ENCODE results near the gene CCDC9. TPM values are rescaled to one million over a fixed set of nuclear protein-coding genes. Genes with fewer than 3 reads are reported as not detected.
"Not testable (repeated sequence)": the region's sequence is repeated elsewhere in the genome, so short reads cannot be mapped to it uniquely, and the experiment has no call there.

CCDC9 gene
- total RNA-seq, 1 donor from 2014 or later, result 14.6 TPM

DNA sequence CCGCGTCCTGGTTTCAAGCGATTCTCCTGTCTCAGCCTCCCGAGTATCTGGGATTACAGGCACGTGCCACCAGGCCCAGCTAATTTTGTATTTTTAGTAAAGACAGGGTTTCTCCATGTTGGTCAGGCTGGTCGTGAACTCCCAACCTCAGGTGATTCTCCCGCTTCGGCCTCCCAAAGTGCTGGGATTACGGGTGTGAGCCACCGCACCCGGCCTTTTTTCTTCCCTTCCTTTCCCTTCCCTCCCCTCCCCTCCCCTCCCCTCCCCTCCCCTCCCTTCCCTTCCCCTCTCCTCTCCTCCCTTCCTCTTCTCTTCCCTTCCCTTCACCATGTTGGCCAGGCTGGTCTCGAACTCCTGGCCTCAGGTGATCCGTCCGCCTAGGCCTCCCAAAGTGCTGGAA, 44.5 kb downstream of the CCDC9 start:
- ATAC-seq, result not testable (repeated sequence)

DNA sequence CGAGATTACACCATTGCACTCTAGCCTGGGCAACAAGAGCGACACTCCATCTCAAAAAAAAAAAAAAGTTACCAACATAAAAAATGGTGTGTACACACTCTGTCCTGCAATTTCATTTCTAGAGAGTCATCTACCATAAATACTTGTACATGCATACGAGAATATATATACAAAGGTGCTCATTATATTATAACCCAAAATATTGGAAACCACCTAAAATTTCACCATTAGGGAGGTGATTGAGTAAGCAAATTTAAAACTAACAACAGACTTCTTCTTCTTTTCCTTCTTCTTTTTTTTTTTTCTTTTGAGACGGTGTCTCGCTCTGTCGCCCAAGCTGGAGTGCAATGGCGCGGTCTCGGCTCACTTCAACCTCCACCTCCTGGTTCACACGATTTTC, 45.9 kb downstream of the CCDC9 start:
- ATAC-seq, result no peak

DNA sequence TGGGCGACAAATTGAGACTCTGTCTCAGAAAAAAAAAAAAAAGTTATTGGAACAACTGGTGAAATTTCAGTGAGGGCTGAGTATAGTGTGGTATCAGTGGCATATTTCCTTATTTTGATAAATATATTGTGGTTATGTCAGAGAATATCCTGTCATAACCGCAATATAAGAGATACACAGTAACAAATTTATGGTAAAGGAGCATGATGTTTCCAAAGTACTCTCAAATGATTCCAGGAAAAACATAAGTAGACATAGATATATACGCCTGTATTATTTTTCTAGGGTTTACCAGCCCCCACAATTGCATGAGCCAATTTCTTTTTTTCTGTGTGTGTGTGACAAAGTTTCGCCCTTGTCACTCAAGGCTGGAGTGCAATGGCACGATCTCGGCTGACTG, 47.6 kb downstream of the CCDC9 start:
- ATAC-seq, result no peak

DNA sequence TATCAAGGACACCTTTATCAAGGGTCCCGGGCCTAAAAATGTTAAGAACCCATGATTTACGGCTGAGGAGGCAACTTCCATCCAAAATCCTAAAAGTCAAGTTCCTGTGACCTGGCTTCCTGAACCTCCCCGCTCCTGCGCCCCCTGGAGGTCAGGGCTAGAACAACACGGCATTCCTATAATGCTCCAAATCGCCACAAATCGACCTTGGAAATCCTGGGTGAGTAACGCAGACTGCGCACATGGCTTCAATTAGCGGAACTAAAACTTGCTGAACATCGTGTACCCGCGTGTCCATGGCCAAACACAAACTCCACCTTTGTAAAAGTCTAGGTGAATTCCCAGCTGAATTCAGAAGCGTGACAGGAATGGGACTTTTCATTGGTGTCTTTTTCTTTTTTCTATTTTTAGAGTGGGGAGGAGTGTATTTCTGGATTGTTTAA, 49.0 kb downstream of the CCDC9 start:
- ATAC-seq, result peak; percentile 72

DNA sequence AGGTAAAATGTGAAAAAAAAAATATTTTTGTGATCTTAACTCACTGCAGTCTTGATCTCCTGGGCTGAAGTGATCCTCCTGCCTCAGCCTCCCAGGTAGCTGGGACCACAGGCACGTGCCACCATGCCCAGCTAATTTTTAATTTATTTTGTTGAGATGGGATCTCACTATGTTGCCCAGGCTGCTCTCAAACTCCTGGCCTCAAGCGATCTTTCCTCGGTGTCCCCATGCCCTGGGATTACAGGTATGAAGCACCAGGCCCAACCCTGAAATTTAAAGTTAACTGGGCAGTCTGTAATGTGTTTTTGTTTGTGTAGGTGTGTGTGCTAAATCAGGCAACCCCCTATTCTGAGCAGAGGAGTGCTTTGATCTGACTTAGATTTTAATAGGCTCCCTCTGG, 50.0 kb downstream of the CCDC9 start:
- ATAC-seq, result no peak

DNA sequence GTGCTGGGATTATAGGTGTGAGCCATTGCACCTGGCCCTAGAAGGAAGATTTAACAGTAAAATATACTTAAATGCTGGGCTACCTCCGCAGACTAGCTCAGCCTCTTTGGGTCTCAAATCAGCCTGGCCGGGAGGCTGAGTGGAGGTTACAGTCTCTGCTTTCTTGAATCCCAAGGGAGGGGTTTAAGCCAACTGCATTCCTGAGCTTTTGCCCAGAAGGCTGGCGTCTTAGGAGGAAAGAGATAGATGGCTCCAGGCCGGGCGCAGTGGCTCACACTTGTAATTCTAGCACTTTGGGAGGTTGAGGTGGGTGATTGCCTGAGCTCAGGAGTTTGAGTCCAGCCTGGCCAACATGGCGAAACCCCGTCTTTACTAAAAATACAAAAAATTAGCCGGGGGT, 52.7 kb downstream of the CCDC9 start:
- no peak for ATAC-seq

DNA sequence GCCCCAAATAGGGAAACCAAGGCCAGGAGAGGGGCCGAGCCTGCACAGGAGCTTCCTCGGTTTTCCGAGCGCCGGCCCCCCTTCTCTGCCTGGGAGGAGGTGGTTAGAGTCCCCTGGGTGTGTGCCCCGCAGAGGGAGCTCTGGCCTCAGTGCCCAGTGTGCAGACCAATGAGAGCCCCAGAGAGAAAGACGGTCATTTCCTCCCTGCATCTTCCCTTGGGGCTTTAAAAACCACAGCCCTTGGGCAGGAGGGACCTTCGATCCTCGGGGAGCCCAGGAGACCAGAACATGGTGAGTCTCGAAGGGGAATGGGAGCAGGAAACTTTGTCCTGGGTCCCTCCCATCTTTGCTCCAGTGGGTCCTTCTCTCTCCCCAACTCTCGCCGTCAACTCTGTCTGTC, 53.3 kb downstream of the CCDC9 start, which contains the start of gene C5AR1:
Gene C5AR1, plus strand, starts transcription at position 254 of the 400 bp plus-strand sequence. Its CDS starts 35 bp downstream, at position 289.
- no peak for ATAC-seq

DNA sequence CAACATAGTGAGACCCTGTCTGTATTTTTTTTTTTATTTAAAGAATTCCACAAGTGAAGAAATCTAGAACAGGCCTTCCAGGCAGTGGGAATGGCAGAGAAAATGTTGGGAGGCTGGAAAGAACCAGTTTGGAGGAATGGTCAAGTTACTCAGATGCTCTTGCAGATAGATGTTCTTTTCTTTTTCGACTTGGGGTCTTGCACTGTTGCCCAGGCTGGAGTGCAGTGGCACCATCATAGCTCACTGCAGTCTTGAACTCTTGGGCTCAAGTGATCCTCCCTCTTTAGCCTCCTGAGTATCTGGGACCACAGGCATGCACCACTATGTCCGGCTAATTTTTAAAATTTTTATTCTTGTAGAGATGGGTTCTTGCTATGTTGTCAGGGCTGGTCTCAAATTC, 54.0 kb downstream of the CCDC9 start:
- no peak for ATAC-seq

DNA sequence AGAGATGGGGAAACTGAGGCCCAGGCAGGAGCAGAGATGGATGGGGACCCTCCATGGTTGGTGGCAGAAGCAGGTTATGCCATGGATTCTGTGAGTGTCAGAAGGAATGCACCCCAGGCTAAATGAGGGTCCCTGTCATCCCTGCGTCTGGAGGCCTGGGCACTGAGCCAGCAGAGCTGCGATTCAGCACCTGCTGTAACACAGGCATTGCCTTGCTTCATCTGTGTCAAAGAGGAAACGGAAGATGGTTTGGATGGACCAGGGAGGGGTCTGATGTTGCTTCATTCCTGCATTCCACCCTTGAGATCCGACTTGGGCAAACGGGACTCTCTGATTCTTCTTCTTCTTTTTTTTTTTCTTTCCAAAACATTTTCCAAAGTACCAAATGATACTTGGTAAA, 54.5 kb downstream of the CCDC9 start:
- ATAC-seq, result no peak

DNA sequence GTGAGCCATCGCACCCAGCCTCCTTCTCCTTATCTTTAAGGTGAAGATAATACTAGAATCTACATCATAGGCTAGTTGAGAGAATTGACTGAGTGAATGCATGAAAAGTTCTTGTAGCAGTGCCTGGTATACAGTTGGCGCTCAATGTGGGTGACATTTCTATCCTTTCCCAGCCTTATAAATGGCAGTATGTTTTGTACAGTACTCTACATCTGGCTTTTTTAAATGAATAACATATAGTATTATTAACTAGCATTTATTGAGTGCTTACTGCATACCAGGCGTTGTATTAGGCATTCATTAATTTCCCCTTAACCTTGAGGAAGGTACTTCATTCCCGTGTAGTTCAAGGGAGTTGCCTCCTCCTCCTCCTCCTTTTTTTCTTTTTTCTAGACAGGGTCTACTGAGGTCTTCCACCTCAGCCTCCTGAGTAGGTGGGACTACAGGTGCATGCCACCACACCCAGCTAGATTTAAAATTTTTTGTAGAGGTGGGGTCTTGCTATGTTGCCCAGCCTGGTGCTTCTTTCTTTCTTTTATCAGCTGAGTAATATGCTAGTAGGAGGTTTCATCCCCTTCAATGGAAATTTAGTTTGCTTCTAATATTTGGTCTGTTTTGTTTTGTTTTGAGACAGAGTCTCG, 56.2 kb downstream of the CCDC9 start:
- ATAC-seq, result no peak

DNA sequence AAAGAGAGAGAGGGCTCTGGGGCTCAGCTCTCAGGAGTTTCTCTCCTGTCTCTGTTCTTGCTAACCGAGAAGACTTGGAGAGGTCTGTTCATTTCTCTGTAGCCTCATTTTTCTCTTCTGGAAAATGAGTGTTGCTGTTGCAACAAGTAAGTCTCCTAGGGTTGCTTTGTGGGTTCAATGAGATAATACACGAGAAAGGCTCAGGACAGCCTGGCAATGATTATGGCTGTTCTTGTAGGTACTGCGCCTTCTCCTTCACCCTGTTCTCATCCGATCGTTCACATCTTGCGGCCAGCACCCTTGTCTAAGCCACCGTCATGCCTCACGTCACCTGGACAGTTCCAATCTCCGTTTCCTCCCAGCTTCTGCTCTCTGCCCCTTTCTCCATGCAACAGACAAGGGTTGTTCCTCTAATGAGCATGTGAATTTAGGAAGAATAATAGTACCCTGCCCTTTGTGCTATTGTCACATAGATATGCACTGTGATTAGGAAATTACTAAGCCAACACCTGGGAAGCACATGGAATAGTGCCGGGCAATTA, 57.5 kb downstream of the CCDC9 start:
- no peak for ATAC-seq

DNA sequence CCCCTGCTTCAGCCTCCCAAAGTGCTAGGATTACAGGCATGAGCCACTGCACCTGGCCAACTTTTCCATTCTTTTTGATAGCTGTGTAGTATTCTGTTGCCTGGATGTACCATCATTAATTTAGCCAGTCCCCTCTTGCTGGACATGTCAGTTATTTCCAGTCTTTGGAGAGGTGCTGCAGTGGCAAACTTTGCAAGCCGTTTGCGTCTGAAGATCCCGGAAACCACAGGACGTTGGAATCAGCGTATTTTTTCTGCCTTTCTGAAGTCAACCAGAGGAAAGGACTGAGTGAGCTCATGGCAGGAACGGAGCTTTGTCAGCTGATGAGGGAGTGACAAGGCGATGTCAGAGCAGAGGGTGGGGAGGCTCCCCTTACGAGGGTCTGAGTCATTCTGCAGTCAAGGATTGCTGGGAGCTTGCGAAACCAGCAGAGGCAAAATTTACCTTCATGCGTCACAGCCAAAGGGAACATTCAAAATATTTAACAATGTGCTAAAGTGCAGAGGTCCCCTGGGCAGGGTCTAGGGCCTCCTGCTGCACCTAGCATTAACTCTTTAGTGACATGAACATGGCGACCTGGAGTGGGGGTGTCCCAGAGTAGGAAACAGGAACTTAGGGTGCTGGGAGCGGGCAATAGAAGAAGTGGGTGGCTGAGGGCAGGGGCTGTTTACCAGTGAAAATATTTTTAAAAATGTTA, 58.9 kb downstream of the CCDC9 start:
- peak; percentile 98 for ATAC-seq

DNA sequence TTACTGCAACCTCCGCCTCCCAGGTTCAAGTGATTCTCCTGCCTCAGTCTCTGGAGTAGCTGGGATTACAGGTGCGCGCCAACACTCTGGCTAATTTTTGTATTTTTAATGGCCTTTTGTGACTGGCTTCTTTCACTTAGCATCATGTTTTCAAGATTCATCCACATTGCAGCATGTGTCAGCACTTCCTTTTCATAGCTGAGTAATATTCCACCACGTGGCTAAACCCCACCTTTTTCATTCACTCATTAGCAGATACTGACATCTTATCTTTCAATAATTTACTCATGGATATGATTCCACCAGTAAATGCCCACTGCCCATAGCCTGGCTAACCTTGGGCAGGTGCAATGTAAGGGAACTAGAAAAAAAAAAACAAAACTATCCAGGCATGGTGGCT, 60.2 kb downstream of the CCDC9 start:
- ATAC-seq, result no peak

DNA sequence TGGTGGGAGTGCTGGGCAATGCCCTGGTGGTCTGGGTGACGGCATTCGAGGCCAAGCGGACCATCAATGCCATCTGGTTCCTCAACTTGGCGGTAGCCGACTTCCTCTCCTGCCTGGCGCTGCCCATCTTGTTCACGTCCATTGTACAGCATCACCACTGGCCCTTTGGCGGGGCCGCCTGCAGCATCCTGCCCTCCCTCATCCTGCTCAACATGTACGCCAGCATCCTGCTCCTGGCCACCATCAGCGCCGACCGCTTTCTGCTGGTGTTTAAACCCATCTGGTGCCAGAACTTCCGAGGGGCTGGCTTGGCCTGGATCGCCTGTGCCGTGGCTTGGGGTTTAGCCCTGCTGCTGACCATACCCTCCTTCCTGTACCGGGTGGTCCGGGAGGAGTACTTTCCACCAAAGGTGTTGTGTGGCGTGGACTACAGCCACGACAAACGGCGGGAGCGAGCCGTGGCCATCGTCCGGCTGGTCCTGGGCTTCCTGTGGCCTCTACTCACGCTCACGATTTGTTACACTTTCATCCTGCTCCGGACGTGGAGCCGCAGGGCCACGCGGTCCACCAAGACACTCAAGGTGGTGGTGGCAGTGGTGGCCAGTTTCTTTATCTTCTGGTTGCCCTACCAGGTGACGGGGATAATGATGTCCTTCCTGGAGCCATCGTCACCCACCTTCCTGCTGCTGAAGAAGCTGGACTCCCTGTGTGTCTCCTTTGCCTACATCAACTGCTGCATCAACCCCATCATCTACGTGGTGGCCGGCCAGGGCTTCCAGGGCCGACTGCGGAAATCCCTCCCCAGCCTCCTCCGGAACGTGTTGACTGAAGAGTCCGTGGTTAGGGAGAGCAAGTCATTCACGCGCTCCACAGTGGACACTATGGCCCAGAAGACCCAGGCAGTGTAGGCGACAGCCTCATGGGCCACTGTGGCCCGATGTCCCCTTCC, 63.9 kb downstream of the CCDC9 start:
- no peak for ATAC-seq

Other genes starting within 250 kb of the CCDC9 start
- gene NPAS1, start 236.7 kb upstream of the CCDC9 start, total RNA-seq, result 0.52 TPM
- gene TMEM160, start 207.9 kb upstream of the CCDC9 start, total RNA-seq, result 34.5 TPM
- 28.1 TPM for gene ZC3H4, start 142.7 kb upstream of the CCDC9 start, total RNA-seq
- gene SAE1, start 125.7 kb upstream of the CCDC9 start, total RNA-seq, result 53.2 TPM
- 1.6 TPM for gene BBC3, start 25.3 kb upstream of the CCDC9 start, total RNA-seq
- 7.3 TPM for gene INAFM1, start 18.4 kb downstream of the CCDC9 start, total RNA-seq
- gene C5AR1, start 53.3 kb downstream of the CCDC9 start, total RNA-seq, result 1.1 TPM
- 1.7 TPM for gene C5AR2, start 75.7 kb downstream of the CCDC9 start, total RNA-seq
- gene DHX34, start 92.8 kb downstream of the CCDC9 start, total RNA-seq, result 7.9 TPM
- 0.64 TPM for gene MEIS3, start 163.0 kb downstream of the CCDC9 start, total RNA-seq
- gene SLC8A2, start 215.4 kb downstream of the CCDC9 start, total RNA-seq, result 0.12 TPM
- gene KPTN, start 227.7 kb downstream of the CCDC9 start, total RNA-seq, result 9.8 TPM

All from esophagus mucosa (tissue), 1 donor.